ENCODE data around the gene ERV3-1.
"Not testable (repeated sequence)": the region's sequence is repeated elsewhere in the genome, so short reads cannot be mapped to it uniquely, and the experiment has no call there.

The ERV3-1 gene

GRCh38 chr7:65020978-65021377 is 14.5 kb upstream of the ERV3-1 start:
- DNase-seq (ENCODE audit: low spot score); in situ Hi-C loops (cut with MboI; ENCODE audit: low pct_unique_long_range_greater_than_20kb, low sequenced_read_pairs, unreplicated experiment): not testable (repeated sequence)

DNA sequence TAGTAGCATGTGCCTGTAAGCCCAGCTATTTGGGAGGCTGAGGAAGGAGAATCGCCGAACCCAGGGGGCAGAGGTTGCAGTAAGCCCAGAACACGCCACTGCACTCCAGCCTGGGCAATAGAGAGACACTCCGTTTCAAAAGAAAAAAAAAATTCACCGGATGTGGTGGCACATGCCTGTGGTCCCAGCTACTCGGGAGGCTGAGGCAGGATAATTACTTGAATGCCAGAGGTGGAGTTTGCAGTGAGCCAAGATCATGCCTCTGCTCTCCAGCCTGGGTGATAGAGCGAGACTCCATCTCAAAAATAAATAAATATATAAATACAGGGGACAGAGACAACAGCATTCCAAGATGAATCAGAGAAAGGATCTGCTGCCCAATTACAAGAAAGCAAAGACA is 3.4 kb upstream of the ERV3-1 start:
- in situ Hi-C loops (cut with MboI; ENCODE audit: low pct_unique_long_range_greater_than_20kb, low sequenced_read_pairs, unreplicated experiment); DNase-seq (ENCODE audit: low spot score): not testable (repeated sequence)

DNA sequence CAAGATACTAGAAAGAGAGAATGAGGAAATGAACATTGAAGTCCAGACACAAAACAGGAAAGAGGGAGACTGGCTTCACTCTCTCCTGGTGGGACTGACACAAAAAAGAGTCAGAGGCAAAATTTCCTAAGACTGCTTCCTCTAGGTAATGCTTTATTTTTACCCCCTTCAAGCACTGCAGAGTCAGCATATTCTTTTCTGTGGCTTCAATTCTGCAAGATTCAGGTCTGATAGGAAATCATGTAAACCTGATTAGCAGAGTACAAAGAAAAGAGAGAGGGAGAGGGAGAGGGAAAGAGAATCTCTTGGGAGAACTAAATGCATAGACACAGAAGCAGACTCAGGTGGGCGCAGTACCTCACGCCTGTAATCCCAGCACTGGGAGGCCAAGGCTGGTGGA is 2.9 kb upstream of the ERV3-1 start:
- in situ Hi-C loops (cut with MboI; ENCODE audit: low pct_unique_long_range_greater_than_20kb, low sequenced_read_pairs, unreplicated experiment); DNase-seq (ENCODE audit: low spot score): not testable (repeated sequence)

DNA sequence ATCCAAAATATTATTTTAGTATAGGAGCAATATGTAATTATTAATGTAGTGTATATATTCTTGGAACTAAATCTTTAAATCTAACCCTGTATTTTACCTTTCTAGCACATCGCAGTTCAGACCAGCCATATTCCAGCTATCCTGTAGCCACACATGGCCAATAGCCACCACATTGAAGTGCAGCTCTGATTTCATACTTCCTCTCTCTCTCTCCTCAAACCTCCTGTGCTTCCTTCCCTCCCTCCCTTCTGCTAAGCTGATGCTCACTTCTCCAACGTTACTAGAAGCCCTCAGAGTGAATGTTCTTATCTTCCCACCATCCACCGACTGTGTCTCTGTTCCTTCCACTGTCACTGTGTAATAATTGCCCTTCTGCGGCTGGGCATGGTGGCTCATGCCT is 549 bp upstream of the ERV3-1 start:
- DNase-seq (ENCODE audit: low spot score); in situ Hi-C loops (cut with MboI; ENCODE audit: low pct_unique_long_range_greater_than_20kb, low sequenced_read_pairs, unreplicated experiment): not testable (repeated sequence)

- in situ Hi-C loops (cut with MboI; ENCODE audit: low pct_unique_long_range_greater_than_20kb, low sequenced_read_pairs, unreplicated experiment): no loop called here
These were observed 1.9 kb downstream of the ERV3-1 start for GRCh38 chr7:65004575-65004974.

DNA sequence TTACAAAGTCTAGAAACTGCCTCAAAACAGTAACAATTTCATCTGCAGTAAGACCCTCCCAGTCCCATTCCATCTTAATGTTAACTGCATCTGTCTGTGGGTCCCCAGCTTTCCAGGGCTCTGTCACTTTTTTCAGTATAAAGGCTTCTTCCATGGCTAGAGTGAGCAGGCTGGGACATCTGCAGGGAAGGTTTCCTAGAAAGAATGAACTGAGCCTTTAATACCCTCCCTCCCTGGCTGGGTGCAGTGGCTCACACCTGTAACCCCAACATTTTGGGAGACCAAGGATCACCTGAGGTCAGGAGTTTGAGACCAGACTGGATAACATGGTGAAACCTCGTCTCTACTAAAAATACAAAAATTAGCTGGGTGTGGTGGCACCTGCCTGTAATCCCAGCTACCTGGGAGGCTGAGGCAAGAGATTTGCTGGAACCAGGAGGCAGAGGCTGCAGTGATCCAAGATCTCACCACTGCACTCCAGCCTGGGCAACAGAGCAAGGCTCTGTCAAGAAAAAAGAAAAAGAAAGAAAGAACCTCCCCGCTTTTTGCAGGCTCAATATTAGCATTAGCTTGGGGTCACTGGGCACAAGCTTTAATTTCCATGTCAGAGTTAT is 3.4 kb downstream of the ERV3-1 start:
- TF ChIP-seq CTCF (IDR thresholded peaks at IDR 0.05; ENCODE audit: extremely low read depth, insufficient read depth, missing control alignments): no peak
- in situ Hi-C loops (cut with MboI; ENCODE audit: low pct_unique_long_range_greater_than_20kb, low sequenced_read_pairs, unreplicated experiment): no loop called here
- no peak for DNase-seq (ENCODE audit: low spot score)

More at GRCh38 chr7:65004575-65004974, 1.9 kb downstream of the ERV3-1 start:
- no peak for DNase-seq (ENCODE audit: low spot score)
- no peak for TF ChIP-seq CTCF (IDR thresholded peaks at IDR 0.05; ENCODE audit: extremely low read depth, insufficient read depth, missing control alignments)

DNA sequence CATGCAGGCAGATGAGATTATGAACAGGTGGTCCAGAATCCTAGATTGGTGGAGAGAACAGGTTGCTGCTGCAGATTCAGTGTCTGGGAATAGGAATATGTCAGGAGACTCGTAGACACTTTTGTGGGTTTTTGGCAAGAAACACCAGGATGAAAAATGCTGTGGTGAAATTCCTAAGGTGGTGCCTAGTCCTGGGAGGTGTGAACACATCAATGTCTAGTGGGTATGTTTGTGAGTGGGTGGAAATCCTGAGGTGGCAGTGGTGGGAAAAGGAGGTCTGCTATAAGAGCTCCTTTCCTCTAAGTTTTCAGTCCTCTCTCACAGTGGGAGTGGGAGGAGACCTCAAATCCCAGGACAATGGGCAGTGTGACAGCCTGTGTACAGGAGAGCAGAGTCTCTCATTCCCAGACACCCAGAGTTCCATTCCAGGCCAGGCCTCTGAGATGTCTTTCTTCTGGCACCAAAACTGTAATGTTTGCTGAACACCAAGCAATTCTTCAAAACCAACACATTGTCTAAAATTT is 5.1 kb downstream of the ERV3-1 start:
- no peak for TF ChIP-seq CTCF (IDR thresholded peaks at IDR 0.05; ENCODE audit: extremely low read depth, insufficient read depth, missing control alignments)
- in situ Hi-C loops (cut with MboI; ENCODE audit: low pct_unique_long_range_greater_than_20kb, low sequenced_read_pairs, unreplicated experiment): no loop called here
- no peak for DNase-seq (ENCODE audit: low spot score)

DNA sequence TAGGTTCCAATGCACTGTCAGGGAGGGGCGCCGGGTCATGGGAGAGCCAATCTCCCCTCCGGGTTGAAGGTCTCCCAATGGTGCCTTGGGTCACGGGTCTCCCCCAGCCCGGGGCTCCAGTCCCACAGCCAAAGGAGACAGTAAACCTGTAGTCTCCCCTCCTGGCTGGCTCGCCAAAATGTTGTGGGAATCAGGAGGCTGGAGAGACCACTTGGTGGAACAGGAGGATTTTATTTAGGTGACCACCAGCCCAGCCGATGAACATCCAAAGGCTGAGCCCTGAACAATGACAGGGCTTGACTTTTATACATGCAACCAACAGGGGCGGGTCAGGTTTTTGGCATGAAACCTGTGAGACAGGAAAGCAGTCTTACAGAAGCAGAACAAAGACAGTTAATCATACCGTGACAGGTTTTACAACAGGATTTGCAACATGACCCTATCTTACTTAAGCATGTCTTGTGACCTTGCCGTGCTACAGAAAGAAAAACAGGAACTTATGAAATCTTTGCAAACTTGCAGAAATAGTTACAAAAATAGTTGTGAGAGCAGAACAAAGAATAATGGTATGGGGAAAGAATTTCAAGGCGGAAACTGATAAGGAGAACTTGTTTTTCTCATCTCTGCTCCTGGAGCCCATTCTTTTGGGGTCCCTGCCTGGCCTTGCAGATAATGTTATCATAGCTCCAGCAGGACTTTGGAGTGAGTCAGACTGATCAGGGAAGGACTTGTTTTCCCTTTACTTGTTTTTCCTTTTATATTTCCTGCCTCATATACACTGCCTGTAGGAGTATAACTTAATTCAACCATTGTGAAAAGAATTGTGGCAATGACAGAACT is 7.1 kb downstream of the ERV3-1 start:
- in situ Hi-C loops (cut with MboI; ENCODE audit: low pct_unique_long_range_greater_than_20kb, low sequenced_read_pairs, unreplicated experiment): no loop called here
- DNase-seq (ENCODE audit: low spot score): no peak
- TF ChIP-seq CTCF (IDR thresholded peaks at IDR 0.05; ENCODE audit: extremely low read depth, insufficient read depth, missing control alignments): no peak

All from GM13977 (cell line).